Mammary microvascular endothelial cell (primary cell): ENCODE data around the gene TGFBI. TPM values are rescaled to one million over a fixed set of nuclear protein-coding genes. Genes with fewer than 3 reads are reported as not detected.

ENCODE experiments used
- total RNA-seq: library from RNA; depleted of rRNA; stranded (reverse); fragments of >200 nt; gene quantifications from 2 replicates; pipeline ENCODE4 v1.2.3, GENCODE V29; 2015

The TGFBI gene
- total RNA-seq = 36.1 and 39.9 TPM in 2 replicates

GRCh38 chr5:136028782-136029742 is at the start of gene TGFBI:
Gene TGFBI, plus strand, starts transcription at chr5:136028988. Its CDS starts 68 bp downstream, at chr5:136029056.

Other genes starting within 250 kb of the TGFBI start
- not detected in 2 replicates for gene SLC25A48, start 194.3 kb upstream of the TGFBI start, total RNA-seq
- not detected in 2 replicates for gene IL9, start 133.1 kb upstream of the TGFBI start, total RNA-seq
- not detected in 2 replicates for gene LECT2, start 74.0 kb upstream of the TGFBI start, total RNA-seq
- 29.7 and 41.5 TPM in 2 replicates for gene SMAD5, start 103.9 kb downstream of the TGFBI start, total RNA-seq
- gene SMIM32, start 164.2 kb downstream of the TGFBI start, total RNA-seq = not detected in 2 replicates